NB4 (cell line): ENCODE data around the gene P2RY14.

ENCODE experiments used
- MYC ChIP-seq: IDR thresholded peaks from 2 replicates; pipeline ENCODE4 v1.6.1; 2011; ENCODE audit warnings: low read depth, low read length
- POLR2A ChIP-seq: IDR thresholded peaks from 2 replicates; pipeline ENCODE4 v1.6.1; 2011; ENCODE audit warnings: mild to moderate bottlenecking; ENCODE audit not compliant: insufficient read length; ENCODE audit errors: extremely low read depth
- TF ChIP-seq, protein P1 (sequence below): IDR thresholded peaks from one replicate; pipeline ENCODE4 v1.5.1; 2012; ENCODE audit warnings: low read depth, low read length
- TF ChIP-seq, protein P2 (sequence below): IDR thresholded peaks from 2 replicates; pipeline ENCODE4 v1.6.1; 2011; ENCODE audit warnings: low read depth, low read length

DNA sequence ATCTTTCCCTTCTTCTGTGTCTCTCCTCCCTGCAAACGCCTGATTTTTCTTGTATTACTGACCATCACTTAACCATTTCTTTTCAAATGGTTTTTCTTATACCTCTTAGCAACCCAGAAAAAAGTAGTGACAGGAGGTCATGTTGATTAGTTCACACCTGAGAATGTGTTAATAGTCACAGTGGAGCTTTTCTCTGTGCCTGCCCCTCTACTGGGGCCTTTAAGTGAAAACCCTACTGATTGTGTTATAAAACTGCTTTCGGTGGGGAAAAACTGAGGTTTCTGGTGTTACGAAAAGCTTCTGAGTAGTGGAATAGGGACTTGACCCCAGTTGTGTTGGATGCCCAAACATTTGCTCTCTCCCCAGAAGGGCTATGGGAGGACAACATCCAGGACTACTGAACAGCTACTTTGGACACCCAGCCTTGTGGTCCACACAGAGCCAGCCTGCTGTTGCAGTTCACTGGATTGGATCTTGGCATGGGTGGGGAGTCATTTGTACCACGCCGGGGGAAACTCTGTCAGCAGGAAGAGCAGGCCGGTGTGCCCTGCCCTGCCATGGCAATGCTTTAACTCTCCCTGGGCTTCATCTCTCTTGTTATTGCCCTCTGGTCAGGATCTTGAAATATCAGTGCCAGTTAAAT lies 27.9 kb upstream of the P2RY14 start:
- TF ChIP-seq, protein P1, sequence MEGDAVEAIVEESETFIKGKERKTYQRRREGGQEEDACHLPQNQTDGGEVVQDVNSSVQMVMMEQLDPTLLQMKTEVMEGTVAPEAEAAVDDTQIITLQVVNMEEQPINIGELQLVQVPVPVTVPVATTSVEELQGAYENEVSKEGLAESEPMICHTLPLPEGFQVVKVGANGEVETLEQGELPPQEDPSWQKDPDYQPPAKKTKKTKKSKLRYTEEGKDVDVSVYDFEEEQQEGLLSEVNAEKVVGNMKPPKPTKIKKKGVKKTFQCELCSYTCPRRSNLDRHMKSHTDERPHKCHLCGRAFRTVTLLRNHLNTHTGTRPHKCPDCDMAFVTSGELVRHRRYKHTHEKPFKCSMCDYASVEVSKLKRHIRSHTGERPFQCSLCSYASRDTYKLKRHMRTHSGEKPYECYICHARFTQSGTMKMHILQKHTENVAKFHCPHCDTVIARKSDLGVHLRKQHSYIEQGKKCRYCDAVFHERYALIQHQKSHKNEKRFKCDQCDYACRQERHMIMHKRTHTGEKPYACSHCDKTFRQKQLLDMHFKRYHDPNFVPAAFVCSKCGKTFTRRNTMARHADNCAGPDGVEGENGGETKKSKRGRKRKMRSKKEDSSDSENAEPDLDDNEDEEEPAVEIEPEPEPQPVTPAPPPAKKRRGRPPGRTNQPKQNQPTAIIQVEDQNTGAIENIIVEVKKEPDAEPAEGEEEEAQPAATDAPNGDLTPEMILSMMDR, result no peak
- no peak for TF ChIP-seq MYC
- TF ChIP-seq POLR2A, result no peak
- TF ChIP-seq, protein P2, sequence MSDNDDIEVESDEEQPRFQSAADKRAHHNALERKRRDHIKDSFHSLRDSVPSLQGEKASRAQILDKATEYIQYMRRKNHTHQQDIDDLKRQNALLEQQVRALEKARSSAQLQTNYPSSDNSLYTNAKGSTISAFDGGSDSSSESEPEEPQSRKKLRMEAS, result no peak
